Nephron (organoid): ENCODE data around the gene CTAGE1.

Experiments
- H3K27ac Mint-ChIP-seq, 3 experiments: 2 replicates each; pipeline ENCODE4 v1.8.0; 2020; ENCODE audit warnings: mixed read lengths in 3 of 3, mild to moderate bottlenecking in 2 of 3, moderate library complexity in 1 of 3
- H3K27me3 Mint-ChIP-seq: 2 replicates; pipeline ENCODE4 v1.8.0; 2021; ENCODE audit warnings: low read depth, mild to moderate bottlenecking, moderate library complexity, mixed read lengths
- H3K36me3 Mint-ChIP-seq: 2 replicates; pipeline ENCODE4 v1.8.0; 2020; ENCODE audit warnings: low read depth, mixed read lengths
- H3K4me1 Mint-ChIP-seq: 2 replicates; pipeline ENCODE4 v1.8.0; 2020; ENCODE audit warnings: mixed read lengths
- H3K4me3 Mint-ChIP-seq, 3 experiments: 2 replicates each; pipeline ENCODE4 v1.8.0; 2020; ENCODE audit warnings: mild to moderate bottlenecking in 3 of 3, mixed read lengths in 3 of 3, moderate library complexity in 2 of 3
- H3K9me3 Mint-ChIP-seq: 2 replicates; pipeline ENCODE4 v1.8.0; 2020; ENCODE audit warnings: mixed read lengths
- CTCF ChIP-seq, 3 experiments: fragments of 200-600 bp; sonication (generic); IDR thresholded peaks; one replicate each; pipeline ENCODE4 v1.5.0; 2021; ENCODE audit warnings: antibody characterized with exemption in 3 of 3; ENCODE audit not compliant: unreplicated experiment in 3 of 3

CTAGE1 gene

GRCh38 chr18:22422909-22423548 is 5.3 kb upstream of the CTAGE1 start:
- Mint-ChIP-seq H3K4me1 (peaks cover 3% of the 10 kb centered on the region), H3K36me3 (peaks cover 5% of the 10 kb centered on the region), H3K9me3 (peaks cover 14% of the 10 kb centered on the region), H3K27me3 (peaks cover 7% of the 10 kb centered on the region), H3K4me3 (no peak overlapping the region), H3K27ac (no peak overlapping the region)
- TF ChIP-seq CTCF (IDR thresholded peaks at IDR 0.05; ENCODE audit: unreplicated experiment in 3 of 3): no peak

GRCh38 chr18:22420652-22421051 is 2.9 kb upstream of the CTAGE1 start:
- Mint-ChIP-seq H3K4me1 (no peaks in the 10 kb centered on the region), H3K4me3 (no peak overlapping the region), H3K27me3 (peaks cover 7% of the 10 kb centered on the region), H3K9me3 (peaks cover 16% of the 10 kb centered on the region), H3K36me3 (peaks cover 5% of the 10 kb centered on the region), H3K27ac (no peak overlapping the region)
- no peak for TF ChIP-seq CTCF (IDR thresholded peaks at IDR 0.05; ENCODE audit: unreplicated experiment in 3 of 3)

GRCh38 chr18:22412176-22412911 is 5.4 kb downstream of the CTAGE1 start:
- H3K4me3 Mint-ChIP-seq: no peak overlapping the region
- TF ChIP-seq CTCF (IDR thresholded peaks at IDR 0.05; ENCODE audit: unreplicated experiment in 3 of 3): no peak
- H3K27me3 Mint-ChIP-seq: peaks cover 8% of the 10 kb centered on the region
- peaks cover 4% of the 10 kb centered on the region for H3K36me3 Mint-ChIP-seq
- H3K9me3 Mint-ChIP-seq: peaks cover 19% of the 10 kb centered on the region
- no peak overlapping the region for H3K27ac Mint-ChIP-seq
- H3K4me1 Mint-ChIP-seq: peaks cover 10% of the 10 kb centered on the region

- H3K27me3 Mint-ChIP-seq: peaks cover 8% of the 10 kb centered on the region
- H3K9me3 Mint-ChIP-seq: peaks cover 20% of the 10 kb centered on the region
- peaks cover 4% of the 10 kb centered on the region for H3K36me3 Mint-ChIP-seq
- peaks cover 10% of the 10 kb centered on the region for H3K4me1 Mint-ChIP-seq
- TF ChIP-seq CTCF (IDR thresholded peaks at IDR 0.05; ENCODE audit: unreplicated experiment in 3 of 3): no peak
- H3K27ac Mint-ChIP-seq: peak overlapping the region in 1 of 3 experiments; percentile 12
- no peak overlapping the region for H3K4me3 Mint-ChIP-seq
Measured at GRCh38 chr18:22411446-22411845, 6.3 kb downstream of the CTAGE1 start.

GRCh38 chr18:22410126-22410525 is 7.6 kb downstream of the CTAGE1 start:
- peaks cover 22% of the 10 kb centered on the region for H3K9me3 Mint-ChIP-seq

More at GRCh38 chr18:22410126-22410525, 7.6 kb downstream of the CTAGE1 start:
- peaks cover 10% of the 10 kb centered on the region for H3K4me1 Mint-ChIP-seq
- H3K36me3 Mint-ChIP-seq: peaks cover 4% of the 10 kb centered on the region
- TF ChIP-seq CTCF (IDR thresholded peaks at IDR 0.05; ENCODE audit: unreplicated experiment in 3 of 3): no peak
- peaks cover 4% of the 10 kb centered on the region for H3K27me3 Mint-ChIP-seq
- H3K4me3 Mint-ChIP-seq: no peak overlapping the region
- H3K27ac Mint-ChIP-seq: no peak overlapping the region
